Measurements from ENCODE around the gene OR4E2.
"Not testable (repeated sequence)": the region's sequence is repeated elsewhere in the genome, so short reads cannot be mapped to it uniquely, and the experiment has no call there.

OR4E2 gene

GRCh38 chr14:21653331-21653885 is at the start of gene OR4E2:
Gene OR4E2 (plus strand): TSS chr14:21653835. CDS start chr14:21665083, 11,248 bp downstream.
- H3K36me3 Mint-ChIP-seq, result no peaks in the 10 kb centered on the region
- no peaks in the 10 kb centered on the region for H3K4me1 Mint-ChIP-seq (ENCODE audit: low read depth)
- H3K27ac Mint-ChIP-seq, result no peak within 1 kb of the TSS
- H3K27me3 Mint-ChIP-seq, result peaks cover 19% of the 10 kb centered on the region
- no peak within 1 kb of the TSS for H3K4me3 Mint-ChIP-seq
- no peaks in the 10 kb centered on the region for H3K9me3 Mint-ChIP-seq (ENCODE audit: low read depth)

GRCh38 chr14:21612324-21612723 is 41.3 kb upstream of the OR4E2 start:
- Mint-ChIP-seq H3K9me3 (ENCODE audit: low read depth) (no peaks in the 10 kb centered on the region), H3K4me1 (ENCODE audit: low read depth) (no peaks in the 10 kb centered on the region), H3K27ac (no peak overlapping the region), H3K27me3 (peaks cover 1% of the 10 kb centered on the region), H3K36me3 (no peaks in the 10 kb centered on the region), H3K4me3 (peak overlapping the region; percentile 36)

- no peaks in the 10 kb centered on the region for H3K9me3 Mint-ChIP-seq (ENCODE audit: low read depth)
- H3K36me3 Mint-ChIP-seq, result no peaks in the 10 kb centered on the region
- H3K27ac Mint-ChIP-seq, result peak overlapping the region; percentile 3
- peaks cover 3% of the 10 kb centered on the region for H3K27me3 Mint-ChIP-seq
- H3K4me1 Mint-ChIP-seq (ENCODE audit: low read depth), result no peaks in the 10 kb centered on the region
- no peak overlapping the region for H3K4me3 Mint-ChIP-seq
Observed at GRCh38 chr14:21614240-21614639, 39.4 kb upstream of the OR4E2 start.

- H3K36me3 Mint-ChIP-seq, result no peaks in the 10 kb centered on the region
- no peak overlapping the region for H3K27ac Mint-ChIP-seq
- no peaks in the 10 kb centered on the region for H3K4me1 Mint-ChIP-seq (ENCODE audit: low read depth)
- peaks cover 6% of the 10 kb centered on the region for H3K27me3 Mint-ChIP-seq
- no peak overlapping the region for H3K4me3 Mint-ChIP-seq
- no peaks in the 10 kb centered on the region for H3K9me3 Mint-ChIP-seq (ENCODE audit: low read depth)
Observed at GRCh38 chr14:21617614-21618013, 36.0 kb upstream of the OR4E2 start.

- Mint-ChIP-seq H3K9me3 (ENCODE audit: low read depth) (no peaks in the 10 kb centered on the region), H3K4me1 (ENCODE audit: low read depth) (no peaks in the 10 kb centered on the region), H3K27ac (no peak overlapping the region), H3K36me3 (peaks cover 2% of the 10 kb centered on the region), H3K4me3 (no peak overlapping the region), H3K27me3 (peaks cover 3% of the 10 kb centered on the region)
Observed at GRCh38 chr14:21626491-21627230, 27.0 kb upstream of the OR4E2 start.

- not testable (repeated sequence) for H3K9me3 Mint-ChIP-seq (ENCODE audit: low read depth); H3K27ac Mint-ChIP-seq; H3K36me3 Mint-ChIP-seq; H3K27me3 Mint-ChIP-seq; H3K4me3 Mint-ChIP-seq; H3K4me1 Mint-ChIP-seq (ENCODE audit: low read depth)
Observed at GRCh38 chr14:21630503-21630902, 23.1 kb upstream of the OR4E2 start.

- Mint-ChIP-seq H3K4me1 (ENCODE audit: low read depth) (no peaks in the 10 kb centered on the region), H3K27ac (no peak overlapping the region), H3K9me3 (ENCODE audit: low read depth) (no peaks in the 10 kb centered on the region), H3K36me3 (peaks cover 2% of the 10 kb centered on the region), H3K27me3 (peaks cover 10% of the 10 kb centered on the region), H3K4me3 (no peak overlapping the region)
Observed at GRCh38 chr14:21631084-21631483, 22.6 kb upstream of the OR4E2 start.

GRCh38 chr14:21634840-21635239 is 18.8 kb upstream of the OR4E2 start, which contains the start of gene OR10G2:
Gene OR10G2 (minus strand): TSS chr14:21634940. CDS start chr14:21634842, 98 bp downstream.
- H3K36me3 Mint-ChIP-seq, result peaks cover 2% of the 10 kb centered on the region
- H3K9me3 Mint-ChIP-seq (ENCODE audit: low read depth), result no peaks in the 10 kb centered on the region
- no peak within 1 kb of the TSS for H3K4me3 Mint-ChIP-seq
- no peak within 1 kb of the TSS for H3K27ac Mint-ChIP-seq
- H3K27me3 Mint-ChIP-seq, result peaks cover 10% of the 10 kb centered on the region
- no peaks in the 10 kb centered on the region for H3K4me1 Mint-ChIP-seq (ENCODE audit: low read depth)

GRCh38 chr14:21642683-21643082 is 11.0 kb upstream of the OR4E2 start:
- H3K4me3 Mint-ChIP-seq, result peak overlapping the region; percentile 75
- H3K4me1 Mint-ChIP-seq (ENCODE audit: low read depth), result peaks cover 6% of the 10 kb centered on the region
- no peaks in the 10 kb centered on the region for H3K9me3 Mint-ChIP-seq (ENCODE audit: low read depth)
- H3K27me3 Mint-ChIP-seq, result peaks cover 3% of the 10 kb centered on the region
- peak overlapping the region; percentile 68 for H3K27ac Mint-ChIP-seq
- H3K36me3 Mint-ChIP-seq, result no peaks in the 10 kb centered on the region

GRCh38 chr14:21643407-21643806 is 10.2 kb upstream of the OR4E2 start:
- Mint-ChIP-seq H3K9me3 (ENCODE audit: low read depth) (no peaks in the 10 kb centered on the region), H3K4me3 (peak overlapping the region; percentile 75), H3K27me3 (peaks cover 5% of the 10 kb centered on the region), H3K36me3 (no peaks in the 10 kb centered on the region), H3K27ac (peak overlapping the region; percentile 66), H3K4me1 (ENCODE audit: low read depth) (peaks cover 6% of the 10 kb centered on the region)

- Mint-ChIP-seq H3K27me3 (peaks cover 21% of the 10 kb centered on the region), H3K4me3 (no peak overlapping the region), H3K9me3 (ENCODE audit: low read depth) (no peaks in the 10 kb centered on the region), H3K27ac (no peak overlapping the region), H3K36me3 (no peaks in the 10 kb centered on the region), H3K4me1 (ENCODE audit: low read depth) (no peaks in the 10 kb centered on the region)
Observed at GRCh38 chr14:21647380-21647779, 6.3 kb upstream of the OR4E2 start.

GRCh38 chr14:21652209-21652808 is 1.3 kb upstream of the OR4E2 start:
- H3K4me3 Mint-ChIP-seq, result no peak overlapping the region
- peaks cover 21% of the 10 kb centered on the region for H3K27me3 Mint-ChIP-seq
- H3K9me3 Mint-ChIP-seq (ENCODE audit: low read depth), result no peaks in the 10 kb centered on the region
- no peaks in the 10 kb centered on the region for H3K4me1 Mint-ChIP-seq (ENCODE audit: low read depth)
- H3K36me3 Mint-ChIP-seq, result no peaks in the 10 kb centered on the region
- H3K27ac Mint-ChIP-seq, result no peak overlapping the region

GRCh38 chr14:21654215-21654614 is 580 bp downstream of the OR4E2 start:
- Mint-ChIP-seq H3K4me1 (ENCODE audit: low read depth) (no peaks in the 10 kb centered on the region), H3K4me3 (no peak overlapping the region), H3K36me3 (no peaks in the 10 kb centered on the region), H3K9me3 (ENCODE audit: low read depth) (no peaks in the 10 kb centered on the region), H3K27ac (no peak overlapping the region), H3K27me3 (peaks cover 16% of the 10 kb centered on the region)

GRCh38 chr14:21656980-21657379 is 3.3 kb downstream of the OR4E2 start:
- H3K27me3 Mint-ChIP-seq, result peaks cover 6% of the 10 kb centered on the region
- no peaks in the 10 kb centered on the region for H3K36me3 Mint-ChIP-seq
- H3K4me3 Mint-ChIP-seq, result no peak overlapping the region
- no peak overlapping the region for H3K27ac Mint-ChIP-seq
- H3K4me1 Mint-ChIP-seq (ENCODE audit: low read depth), result no peaks in the 10 kb centered on the region
- H3K9me3 Mint-ChIP-seq (ENCODE audit: low read depth), result no peaks in the 10 kb centered on the region

GRCh38 chr14:21668377-21668776 is 14.7 kb downstream of the OR4E2 start:
- H3K36me3 Mint-ChIP-seq, result no peaks in the 10 kb centered on the region
- H3K27me3 Mint-ChIP-seq, result peaks cover 20% of the 10 kb centered on the region
- no peak overlapping the region for H3K4me3 Mint-ChIP-seq
- no peaks in the 10 kb centered on the region for H3K4me1 Mint-ChIP-seq (ENCODE audit: low read depth)
- H3K27ac Mint-ChIP-seq, result no peak overlapping the region
- no peaks in the 10 kb centered on the region for H3K9me3 Mint-ChIP-seq (ENCODE audit: low read depth)

Data from activated naive CD8-positive, alpha-beta T cell (primary cell).